AG09319 (cell line): ENCODE results near the gene XRCC4.

Source experiments
- DNase-seq: peaks from one replicate; pipeline ENCODE4 v3.0.0-alpha.2; 2010; ENCODE audit warnings: low read depth; ENCODE audit errors: extremely low read depth
- TF ChIP-seq, protein P1 (sequence below): IDR thresholded peaks from 2 replicates; pipeline ENCODE4 v1.5.1; 2011; ENCODE audit warnings: low read depth, mild to moderate bottlenecking, inconsistent platforms, low read length, moderate library complexity

XRCC4 gene

DNA sequence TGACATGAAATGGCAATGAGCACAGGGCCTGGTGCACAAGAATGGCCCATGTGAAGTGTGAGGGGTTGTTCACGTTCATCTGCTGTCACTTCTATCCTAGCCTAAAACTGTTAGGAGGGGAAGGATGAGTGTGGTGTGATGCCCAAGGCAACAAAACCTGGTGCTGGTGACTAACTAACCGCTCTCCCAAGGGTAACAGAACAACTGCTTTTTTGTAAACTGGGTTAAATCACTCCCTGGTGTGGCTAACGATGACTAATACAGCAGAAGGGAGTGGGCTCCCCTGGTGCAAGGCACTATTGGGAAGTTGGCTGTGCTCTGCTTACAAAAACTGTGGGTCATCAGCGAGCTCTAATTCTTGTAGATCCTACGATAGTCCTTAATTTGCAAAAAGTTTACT lies 291.0 kb downstream of the XRCC4 start:
- TF ChIP-seq, protein P1, sequence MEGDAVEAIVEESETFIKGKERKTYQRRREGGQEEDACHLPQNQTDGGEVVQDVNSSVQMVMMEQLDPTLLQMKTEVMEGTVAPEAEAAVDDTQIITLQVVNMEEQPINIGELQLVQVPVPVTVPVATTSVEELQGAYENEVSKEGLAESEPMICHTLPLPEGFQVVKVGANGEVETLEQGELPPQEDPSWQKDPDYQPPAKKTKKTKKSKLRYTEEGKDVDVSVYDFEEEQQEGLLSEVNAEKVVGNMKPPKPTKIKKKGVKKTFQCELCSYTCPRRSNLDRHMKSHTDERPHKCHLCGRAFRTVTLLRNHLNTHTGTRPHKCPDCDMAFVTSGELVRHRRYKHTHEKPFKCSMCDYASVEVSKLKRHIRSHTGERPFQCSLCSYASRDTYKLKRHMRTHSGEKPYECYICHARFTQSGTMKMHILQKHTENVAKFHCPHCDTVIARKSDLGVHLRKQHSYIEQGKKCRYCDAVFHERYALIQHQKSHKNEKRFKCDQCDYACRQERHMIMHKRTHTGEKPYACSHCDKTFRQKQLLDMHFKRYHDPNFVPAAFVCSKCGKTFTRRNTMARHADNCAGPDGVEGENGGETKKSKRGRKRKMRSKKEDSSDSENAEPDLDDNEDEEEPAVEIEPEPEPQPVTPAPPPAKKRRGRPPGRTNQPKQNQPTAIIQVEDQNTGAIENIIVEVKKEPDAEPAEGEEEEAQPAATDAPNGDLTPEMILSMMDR = no peak
- DNase-seq = peak; percentile 73

DNA sequence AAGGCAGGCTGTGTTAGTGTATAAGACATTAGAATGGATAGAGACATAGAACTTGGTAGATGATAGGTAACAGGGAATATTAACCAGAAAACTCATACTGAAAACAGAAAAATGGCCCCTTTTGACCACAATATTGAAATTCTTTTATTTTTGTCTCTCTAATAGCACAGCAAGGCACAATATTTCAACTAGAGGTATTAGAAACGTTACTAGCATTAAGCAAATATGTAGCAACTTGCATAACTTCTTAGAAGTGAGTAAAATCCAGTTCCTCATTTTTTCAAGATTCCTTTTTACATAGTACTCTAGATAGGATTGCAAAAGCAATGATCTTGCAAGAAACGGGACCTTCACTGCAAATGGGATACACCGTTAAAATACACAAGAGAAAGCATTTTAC lies 291.5 kb downstream of the XRCC4 start:
- no peak for DNase-seq
- TF ChIP-seq, protein P1 = no peak

DNA sequence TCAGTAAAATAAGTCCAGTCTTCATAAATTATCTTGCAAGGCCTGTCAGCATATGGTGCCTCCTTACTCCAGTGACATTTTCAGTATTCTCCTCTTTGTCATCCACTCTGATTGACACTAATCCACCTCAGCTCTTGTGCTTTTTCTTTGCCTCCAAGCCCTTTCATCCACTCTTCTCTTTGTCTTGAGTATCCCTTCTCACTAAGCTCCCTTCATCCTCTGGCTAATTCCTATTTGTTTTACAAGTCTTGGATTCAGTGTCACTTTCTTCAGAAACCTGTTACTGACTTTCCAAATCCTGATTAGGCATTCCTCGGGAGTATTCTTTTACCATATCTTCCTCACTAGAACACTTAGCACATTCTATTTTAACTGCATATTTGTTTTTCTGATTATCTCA lies 293.6 kb downstream of the XRCC4 start:
- DNase-seq = no peak
- TF ChIP-seq, protein P1 = no peak

DNA sequence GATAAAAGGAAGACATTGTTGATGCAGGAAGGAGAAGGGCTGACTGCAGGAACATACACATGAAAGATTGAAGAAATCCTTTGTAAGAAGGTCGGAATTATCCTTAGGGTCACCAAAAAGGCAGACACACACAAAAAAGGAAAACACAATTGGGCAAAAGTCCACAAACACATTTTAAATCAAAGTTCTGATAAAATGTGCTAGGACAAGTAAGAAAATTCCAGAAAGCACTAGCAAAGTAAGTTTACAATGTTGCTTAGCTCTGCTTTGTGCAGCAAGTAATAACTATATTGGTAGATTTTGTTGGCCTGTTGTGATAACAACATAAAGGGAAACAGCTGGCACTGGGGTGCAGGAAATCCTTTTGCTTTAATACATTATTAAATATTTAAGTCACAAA lies 294.4 kb downstream of the XRCC4 start:
- DNase-seq = no peak
- TF ChIP-seq, protein P1 = no peak

DNA sequence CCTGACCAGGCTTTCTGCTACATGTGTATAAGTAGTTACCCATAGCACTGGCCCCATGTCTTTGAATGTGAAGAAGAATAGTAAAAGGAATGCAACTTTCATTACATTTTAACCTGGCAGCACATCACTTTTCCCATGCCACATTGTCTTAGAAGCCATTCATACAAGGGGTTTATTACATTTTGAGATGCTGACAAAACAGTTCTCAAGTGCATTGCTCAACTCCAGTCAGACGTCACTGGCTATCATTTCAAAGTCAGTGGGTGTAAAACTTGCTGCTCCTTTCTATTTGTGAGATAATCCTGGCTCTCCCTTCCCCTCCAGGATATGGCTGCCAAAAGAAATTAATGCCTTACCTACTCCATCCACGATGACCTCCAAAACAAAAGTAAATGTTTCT lies 297.2 kb downstream of the XRCC4 start:
- TF ChIP-seq, protein P1 = no peak
- no peak for DNase-seq

DNA sequence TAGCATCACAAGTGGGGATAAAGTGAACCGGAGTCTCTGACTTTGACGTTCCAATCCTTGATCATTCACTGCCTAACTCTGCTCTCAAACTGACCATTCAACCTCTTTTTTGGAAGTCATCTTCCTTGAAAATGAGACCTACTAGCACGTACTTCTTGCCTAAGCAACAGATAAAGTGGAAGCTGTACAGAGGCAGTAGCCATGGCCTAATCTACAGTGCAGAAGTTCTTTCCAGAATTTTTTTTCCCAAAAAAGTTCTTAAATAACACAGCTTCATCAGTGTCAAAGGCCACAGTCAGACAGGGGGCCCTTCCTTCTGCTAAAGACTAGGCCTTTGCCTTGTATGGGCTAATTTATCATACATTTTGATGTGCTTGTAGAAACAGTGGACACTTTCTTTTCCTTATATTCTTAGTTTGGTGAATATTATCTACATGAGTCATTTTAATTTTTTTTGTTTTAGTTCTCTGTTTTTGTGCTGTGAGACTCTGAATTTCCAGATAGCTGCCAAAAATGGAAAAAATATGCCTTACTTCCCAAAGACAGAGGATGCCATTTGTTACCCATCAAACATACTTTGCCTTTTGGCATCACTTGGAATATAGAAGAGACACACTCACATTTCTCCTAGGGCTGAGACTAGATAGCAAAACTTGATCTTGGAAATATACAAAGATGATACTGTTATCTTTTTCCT lies 297.9 kb downstream of the XRCC4 start:
- TF ChIP-seq, protein P1 = no peak
- DNase-seq = no peak

DNA sequence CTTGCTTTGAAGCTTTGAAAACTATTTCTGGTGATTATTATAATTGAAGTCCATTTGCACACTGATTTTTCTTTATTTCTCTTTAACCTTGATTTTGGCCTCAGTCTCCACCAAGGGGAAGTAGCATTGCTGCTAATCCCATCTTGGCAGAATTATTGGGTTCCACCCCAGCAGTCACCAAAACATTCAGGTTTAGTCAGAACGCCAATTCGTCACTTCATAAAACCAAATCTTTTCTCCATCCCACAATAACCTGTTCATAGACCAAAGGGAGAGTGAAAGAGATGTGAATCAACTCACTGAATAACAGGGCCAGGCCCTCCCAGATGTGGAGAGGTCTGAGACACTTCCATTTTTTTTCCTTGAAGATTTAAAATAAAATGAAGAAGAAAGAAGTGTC lies 299.1 kb downstream of the XRCC4 start:
- DNase-seq = no peak
- TF ChIP-seq, protein P1 = no peak
